ENCODE measurements around the gene KCNQ1. TPM values are rescaled to one million over a fixed set of nuclear protein-coding genes. Genes with fewer than 3 reads are reported as not detected.

KCNQ1 gene
- total RNA-seq, 2 donors from 2014 or later, result 38.9 to 46.1 TPM

DNA sequence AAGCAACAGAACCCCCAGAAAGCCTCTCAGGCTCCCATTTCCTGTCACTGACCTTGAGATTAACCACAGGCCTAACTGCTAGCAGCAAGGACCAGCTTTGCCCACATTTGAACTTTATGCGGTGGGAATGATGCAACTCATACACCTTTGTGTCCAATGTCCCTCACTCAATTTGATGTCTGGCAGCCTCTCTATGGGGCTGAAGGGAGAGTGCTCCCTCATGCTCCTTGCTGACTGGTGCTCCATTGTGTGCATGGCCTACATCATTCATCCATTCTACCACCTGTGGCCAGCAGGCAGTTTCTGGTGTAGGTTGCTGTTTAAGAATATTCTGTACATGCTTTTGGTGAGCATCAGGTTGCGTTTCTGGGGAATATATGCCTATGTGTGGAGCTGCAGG is 223.1 kb downstream of the KCNQ1 start:
- H3K4me3 ChIP-seq, result no peak overlapping the region
- H3K36me3 ChIP-seq (replicated peaks in 1 of 2; ENCODE audit: insufficient read depth in 1 of 2, low read depth in 2 of 2), result no peaks in the 10 kb centered on the region
- WGBS, 2 donors, result 80 to 100% methylated on average over 1 to 2 of the region's 2 CpGs
- H3K4me1 ChIP-seq, result peaks cover 19% of the 10 kb centered on the region
- peaks cover 0 to 8% (median 0%) of the 10 kb centered on the region in 3 donors for H3K9me3 ChIP-seq
- intact Hi-C loops (cut with DNase I), result no loop called here
- no peak for ATAC-seq
- no peaks in the 10 kb centered on the region for H3K27me3 ChIP-seq
- no peak overlapping the region for H3K27ac ChIP-seq
- DNase-seq, result no peak
- TF ChIP-seq, protein P1, sequence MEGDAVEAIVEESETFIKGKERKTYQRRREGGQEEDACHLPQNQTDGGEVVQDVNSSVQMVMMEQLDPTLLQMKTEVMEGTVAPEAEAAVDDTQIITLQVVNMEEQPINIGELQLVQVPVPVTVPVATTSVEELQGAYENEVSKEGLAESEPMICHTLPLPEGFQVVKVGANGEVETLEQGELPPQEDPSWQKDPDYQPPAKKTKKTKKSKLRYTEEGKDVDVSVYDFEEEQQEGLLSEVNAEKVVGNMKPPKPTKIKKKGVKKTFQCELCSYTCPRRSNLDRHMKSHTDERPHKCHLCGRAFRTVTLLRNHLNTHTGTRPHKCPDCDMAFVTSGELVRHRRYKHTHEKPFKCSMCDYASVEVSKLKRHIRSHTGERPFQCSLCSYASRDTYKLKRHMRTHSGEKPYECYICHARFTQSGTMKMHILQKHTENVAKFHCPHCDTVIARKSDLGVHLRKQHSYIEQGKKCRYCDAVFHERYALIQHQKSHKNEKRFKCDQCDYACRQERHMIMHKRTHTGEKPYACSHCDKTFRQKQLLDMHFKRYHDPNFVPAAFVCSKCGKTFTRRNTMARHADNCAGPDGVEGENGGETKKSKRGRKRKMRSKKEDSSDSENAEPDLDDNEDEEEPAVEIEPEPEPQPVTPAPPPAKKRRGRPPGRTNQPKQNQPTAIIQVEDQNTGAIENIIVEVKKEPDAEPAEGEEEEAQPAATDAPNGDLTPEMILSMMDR (IDR thresholded peaks at IDR 0.05), result no peak
- TF ChIP-seq POLR2A (IDR thresholded peaks at IDR 0.05), result no peak

DNA sequence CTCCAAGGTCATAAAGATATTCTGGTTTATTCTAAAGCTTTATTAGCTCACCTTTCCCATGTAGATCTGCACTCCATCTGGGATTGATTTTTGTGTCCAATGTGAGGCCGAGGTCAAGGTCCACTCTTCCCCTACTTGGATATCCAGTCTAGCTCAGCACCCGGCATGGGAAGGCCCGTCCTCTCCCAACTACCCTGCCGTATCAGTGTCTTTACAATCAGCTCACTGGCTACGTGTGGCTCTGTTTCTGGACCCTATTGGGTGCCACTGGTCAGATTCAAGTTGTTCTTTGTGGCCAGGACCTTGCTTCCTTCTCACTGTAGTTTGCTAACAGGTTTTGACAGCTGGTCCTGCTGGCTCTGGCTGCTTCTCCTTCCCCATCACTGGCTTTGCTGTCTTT is 224.1 kb downstream of the KCNQ1 start:
- peak in 3 of 4 donors; percentile 5 to 8 (median 8) for DNase-seq
- ATAC-seq, result no peak
- TF ChIP-seq, protein P1 (IDR thresholded peaks at IDR 0.05), result no peak
- no peak for TF ChIP-seq POLR2A (IDR thresholded peaks at IDR 0.05)
- Histone ChIP-seq H3K4me3 (no peak overlapping the region), H3K36me3 (replicated peaks in 1 of 2; ENCODE audit: insufficient read depth in 1 of 2, low read depth in 2 of 2) (no peaks in the 10 kb centered on the region), H3K27me3 (no peaks in the 10 kb centered on the region), H3K4me1 (peaks cover 28% of the 10 kb centered on the region), H3K9me3 (no peaks in the 10 kb centered on the region), H3K27ac (no peak overlapping the region)
- WGBS, 2 donors, result 48 to 57% methylated on average over 5 of the region's 5 CpGs
- intact Hi-C loops (cut with DNase I), result no loop called here

DNA sequence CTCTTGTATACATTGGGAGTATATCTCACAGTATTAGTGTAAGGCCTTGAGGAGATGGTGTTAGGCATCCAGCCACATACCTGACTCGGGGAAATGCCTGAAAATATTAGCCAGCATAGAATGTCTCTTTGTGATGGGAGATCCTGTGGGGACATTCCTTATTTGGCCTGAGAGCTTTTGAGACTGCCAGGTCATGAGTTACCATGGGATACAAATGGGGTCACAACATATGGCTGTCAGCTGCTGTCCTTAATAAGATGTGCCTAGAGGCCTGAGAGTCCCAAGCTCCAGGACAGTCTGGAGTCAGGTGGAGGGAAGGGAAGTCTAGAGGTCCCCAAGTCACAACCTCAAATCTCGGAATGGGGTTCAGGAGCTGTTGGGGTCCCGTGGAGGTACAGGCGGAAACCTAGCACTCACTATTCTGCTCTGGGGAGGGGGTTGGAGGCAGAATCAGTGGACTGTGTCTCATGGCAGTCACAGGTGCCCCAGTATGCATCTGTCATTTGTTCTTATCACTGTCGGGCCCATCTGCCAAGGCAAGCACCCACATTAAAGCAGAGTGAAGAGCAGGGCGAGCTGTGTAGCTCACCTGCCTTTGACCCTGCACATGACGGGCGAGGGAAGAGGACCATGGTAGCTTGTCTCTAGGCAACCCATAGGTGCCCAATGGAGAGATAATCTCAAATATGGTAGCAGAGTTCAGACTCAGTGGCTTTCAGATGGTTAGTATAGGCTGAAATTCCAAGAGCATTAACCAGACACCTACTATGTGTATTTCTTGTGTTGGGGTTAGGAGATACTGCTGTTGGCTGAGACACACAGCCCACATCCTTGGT is 225.0 kb downstream of the KCNQ1 start:
- H3K4me1 ChIP-seq, result peaks cover 35% of the 10 kb centered on the region
- H3K27me3 ChIP-seq, result no peaks in the 10 kb centered on the region
- ATAC-seq, result no peak
- no peak for TF ChIP-seq POLR2A (IDR thresholded peaks at IDR 0.05)
- TF ChIP-seq, protein P1 (IDR thresholded peaks at IDR 0.05), result no peak
- intact Hi-C loops (cut with DNase I), result no loop called here
- H3K27ac ChIP-seq, result no peak overlapping the region
- H3K36me3 ChIP-seq (replicated peaks in 1 of 2; ENCODE audit: insufficient read depth in 1 of 2, low read depth in 2 of 2), result no peaks in the 10 kb centered on the region
- no peak overlapping the region for H3K4me3 ChIP-seq
- DNase-seq, result peak in 1 of 4 donors; percentile 5
- 88 to 96% methylated on average over 8 of the region's 8 CpGs for WGBS, 2 donors
- no peaks in the 10 kb centered on the region for H3K9me3 ChIP-seq

DNA sequence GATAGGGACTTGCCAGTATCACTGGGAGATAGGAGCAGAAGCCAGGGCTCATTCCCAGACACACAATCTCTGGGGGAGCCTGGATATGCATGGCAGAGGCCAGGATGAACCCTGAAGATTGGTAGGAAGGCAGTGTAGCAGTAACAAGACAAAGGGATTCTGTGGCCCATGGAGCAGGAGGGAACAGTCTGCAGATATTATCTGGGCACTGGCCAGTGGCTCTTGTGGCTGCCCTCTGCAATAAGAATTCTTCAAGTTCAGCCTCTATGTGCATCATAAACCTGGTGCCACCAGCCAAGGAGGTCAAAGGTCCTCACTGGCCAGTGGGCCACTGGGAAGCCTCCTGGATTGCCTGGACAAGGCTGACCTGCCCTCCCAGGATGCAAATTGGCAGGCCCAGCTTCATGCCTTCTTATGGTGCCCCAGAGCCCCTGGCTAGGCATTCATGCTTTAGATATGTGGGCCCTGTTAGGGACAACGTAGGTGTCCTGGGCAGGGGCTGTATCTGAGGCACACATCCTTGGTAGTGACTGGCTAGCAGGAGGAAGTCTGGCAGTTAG is 225.8 kb downstream of the KCNQ1 start:
- intact Hi-C loops (cut with DNase I), result no loop called here

More for the DNA sequence above, 225.8 kb downstream of the KCNQ1 start:
- Histone ChIP-seq H3K36me3 (replicated peaks in 1 of 2; ENCODE audit: insufficient read depth in 1 of 2, low read depth in 2 of 2) (no peaks in the 10 kb centered on the region), H3K4me1 (peaks cover 43% of the 10 kb centered on the region), H3K9me3 (no peaks in the 10 kb centered on the region), H3K4me3 (no peak overlapping the region), H3K27me3 (no peaks in the 10 kb centered on the region), H3K27ac (no peak overlapping the region)
- peak in 1 of 4 donors; percentile 3 for DNase-seq
- ATAC-seq, result no peak
- TF ChIP-seq, protein P1 (IDR thresholded peaks at IDR 0.05), result no peak
- no peak for TF ChIP-seq POLR2A (IDR thresholded peaks at IDR 0.05)
- WGBS, 2 donors, result 55 to 80% methylated on average over 1 of the region's 1 CpG

Data from body of pancreas (tissue), 4 donors.